ENCODE results near the gene SHOC1.
"Not testable (repeated sequence)": the region's sequence is repeated elsewhere in the genome, so short reads cannot be mapped to it uniquely, and the experiment has no call there.

The SHOC1 gene

GRCh38 chr9:111805262-111805661 is 10.5 kb upstream of the SHOC1 start:
- no peak for DNase-seq (ENCODE audit: low read depth in 2 of 2)

GRCh38 chr9:111804636-111805035 is 9.9 kb upstream of the SHOC1 start:
- DNase-seq (ENCODE audit: low read depth in 2 of 2): no peak

GRCh38 chr9:111803924-111804323 is 9.2 kb upstream of the SHOC1 start:
- no peak for DNase-seq (ENCODE audit: low read depth in 2 of 2)

GRCh38 chr9:111799915-111800526 is 5.3 kb upstream of the SHOC1 start:
- DNase-seq (ENCODE audit: low read depth in 2 of 2): no peak

- no peak for DNase-seq (ENCODE audit: low read depth in 2 of 2)
These were observed 4.8 kb upstream of the SHOC1 start for GRCh38 chr9:111799506-111799905.

- DNase-seq (ENCODE audit: low read depth in 2 of 2): no peak
These were observed 4.0 kb upstream of the SHOC1 start for GRCh38 chr9:111798786-111799185.

- DNase-seq (ENCODE audit: low read depth in 2 of 2): no peak
These were observed 761 bp upstream of the SHOC1 start for GRCh38 chr9:111795557-111795839.

- DNase-seq (ENCODE audit: low read depth in 2 of 2): not testable (repeated sequence)
These were observed 2.9 kb downstream of the SHOC1 start for GRCh38 chr9:111791821-111792220.

- no peak for DNase-seq (ENCODE audit: low read depth in 2 of 2)
These were observed 4.9 kb downstream of the SHOC1 start for GRCh38 chr9:111789881-111790280.

- DNase-seq (ENCODE audit: low read depth in 2 of 2): no peak
These were observed 10.9 kb downstream of the SHOC1 start for GRCh38 chr9:111783857-111784256.

- no peak for DNase-seq (ENCODE audit: low read depth in 2 of 2)
These were observed 11.3 kb downstream of the SHOC1 start for GRCh38 chr9:111783424-111783823.

GRCh38 chr9:111766066-111766465 is 28.7 kb downstream of the SHOC1 start:
- DNase-seq (ENCODE audit: low read depth in 2 of 2): no peak

GRCh38 chr9:111762556-111762955 is 32.2 kb downstream of the SHOC1 start:
- no peak for DNase-seq (ENCODE audit: low read depth in 2 of 2)

- DNase-seq (ENCODE audit: low read depth in 2 of 2): peak; percentile 5 to 10
These were observed 34.7 kb downstream of the SHOC1 start for GRCh38 chr9:111759762-111760639.

- DNase-seq (ENCODE audit: low read depth in 2 of 2): no peak
These were observed 39.9 kb downstream of the SHOC1 start for GRCh38 chr9:111754800-111755199.

GRCh38 chr9:111752455-111752854 is 42.3 kb downstream of the SHOC1 start:
- DNase-seq (ENCODE audit: low read depth in 2 of 2): no peak
